ENCODE data around the gene NSG1. TPM values are rescaled to one million over a fixed set of nuclear protein-coding genes. Genes with fewer than 3 reads are reported as not detected.
A peak's percentile ranks its signal among the peaks of the same experiment; 100 is the strongest.

Gene NSG1
- total RNA-seq, 1 donor from 2014 or later = 41.6 TPM

- Histone ChIP-seq H3K9ac (no peak overlapping the region), H3K4me2 (no peak overlapping the region), H3K36me3 (no peaks in the 10 kb centered on the region), H3K9me3 (ENCODE audit: low read depth) (no peaks in the 10 kb centered on the region), H3K4me3 (no peak overlapping the region), H2AFZ (replicated peaks) (no peak overlapping the region), H3K27me3 (no peaks in the 10 kb centered on the region), H4K20me1 (ENCODE audit: low read depth) (no peaks in the 10 kb centered on the region), H3K4me1 (peaks cover 3% of the 10 kb centered on the region), H3K27ac (no peak overlapping the region), H3F3A (ENCODE audit: low read depth) (no peaks in the 10 kb centered on the region), H3K79me2 (ENCODE audit: low read depth) (no peaks in the 10 kb centered on the region)
- H3K27me3 Mint-ChIP-seq (ENCODE audit: insufficient read depth, low read depth) = peaks cover 4% of the 10 kb centered on the region
- no peaks in the 10 kb centered on the region for H3K9me3 Mint-ChIP-seq
- H3K36me3 Mint-ChIP-seq = no peaks in the 10 kb centered on the region
- no peak overlapping the region for H3K4me3 Mint-ChIP-seq
- peak overlapping the region; percentile 65 for H3K27ac Mint-ChIP-seq
- TF ChIP-seq CTCF (IDR thresholded peaks at IDR 0.05) (no peak), EZH2phosphoT487 (IDR thresholded peaks at IDR 0.05) (no peak), EZH2 (IDR thresholded peaks at IDR 0.05) (no peak)
- DNase-seq (ENCODE audit: low spot score) = no peak
- peaks cover 18% of the 10 kb centered on the region for H3K4me1 Mint-ChIP-seq
Measured at GRCh38 chr4:4406455-4407298, 19.8 kb downstream of the NSG1 start.

GRCh38 chr4:4407299-4408131 lies 20.6 kb downstream of the NSG1 start:
- no peaks in the 10 kb centered on the region for H3K9me3 Mint-ChIP-seq
- no peaks in the 10 kb centered on the region for H3K9me3 ChIP-seq (ENCODE audit: low read depth)
- no peaks in the 10 kb centered on the region for H3K36me3 Mint-ChIP-seq
- peaks cover 18% of the 10 kb centered on the region for H3K4me1 Mint-ChIP-seq
- no peak overlapping the region for H3K4me2 ChIP-seq
- H3K27ac ChIP-seq = no peak overlapping the region
- no peaks in the 10 kb centered on the region for H3K36me3 ChIP-seq
- H3F3A ChIP-seq (ENCODE audit: low read depth) = no peaks in the 10 kb centered on the region
- TF ChIP-seq CTCF (IDR thresholded peaks at IDR 0.05) = no peak
- TF ChIP-seq EZH2phosphoT487 (IDR thresholded peaks at IDR 0.05) = no peak
- TF ChIP-seq EZH2 (IDR thresholded peaks at IDR 0.05) = no peak
- H3K9ac ChIP-seq = no peak overlapping the region
- no peak for DNase-seq (ENCODE audit: low spot score)
- no peaks in the 10 kb centered on the region for H3K27me3 ChIP-seq
- H3K4me3 Mint-ChIP-seq = no peak overlapping the region
- no peak overlapping the region for H3K4me3 ChIP-seq
- peaks cover 4% of the 10 kb centered on the region for H3K27me3 Mint-ChIP-seq (ENCODE audit: insufficient read depth, low read depth)
- H3K27ac Mint-ChIP-seq = peak overlapping the region; percentile 65
- H3K79me2 ChIP-seq (ENCODE audit: low read depth) = no peaks in the 10 kb centered on the region
- no peak overlapping the region for H2AFZ ChIP-seq (replicated peaks)
- H4K20me1 ChIP-seq (ENCODE audit: low read depth) = no peaks in the 10 kb centered on the region
- peaks cover 3% of the 10 kb centered on the region for H3K4me1 ChIP-seq

- Mint-ChIP-seq H3K4me1 (peaks cover 18% of the 10 kb centered on the region), H3K27ac (no peak overlapping the region), H3K9me3 (no peaks in the 10 kb centered on the region), H3K36me3 (no peaks in the 10 kb centered on the region), H3K4me3 (no peak overlapping the region), H3K27me3 (ENCODE audit: insufficient read depth, low read depth) (peaks cover 4% of the 10 kb centered on the region)
- no peaks in the 10 kb centered on the region for H3F3A ChIP-seq (ENCODE audit: low read depth)
- H3K27me3 ChIP-seq = no peaks in the 10 kb centered on the region
- H2AFZ ChIP-seq (replicated peaks) = no peak overlapping the region
- no peak overlapping the region for H3K4me3 ChIP-seq
- H3K4me1 ChIP-seq = peaks cover 3% of the 10 kb centered on the region
- no peaks in the 10 kb centered on the region for H3K9me3 ChIP-seq (ENCODE audit: low read depth)
- H3K79me2 ChIP-seq (ENCODE audit: low read depth) = no peaks in the 10 kb centered on the region
- TF ChIP-seq CTCF (IDR thresholded peaks at IDR 0.05) (no peak), EZH2 (IDR thresholded peaks at IDR 0.05) (no peak), EZH2phosphoT487 (IDR thresholded peaks at IDR 0.05) (no peak)
- H3K9ac ChIP-seq = no peak overlapping the region
- H3K27ac ChIP-seq = no peak overlapping the region
- H3K4me2 ChIP-seq = no peak overlapping the region
- no peaks in the 10 kb centered on the region for H3K36me3 ChIP-seq
- no peak for DNase-seq (ENCODE audit: low spot score)
- no peaks in the 10 kb centered on the region for H4K20me1 ChIP-seq (ENCODE audit: low read depth)
Measured at GRCh38 chr4:4408132-4408523, 21.2 kb downstream of the NSG1 start.
